Measurements from ENCODE around the gene XYLT1.

GRCh38 chr16:17483351-17483750 lies 12.6 kb upstream of the XYLT1 start:
- TF ChIP-seq EZH2phosphoT487 (IDR thresholded peaks at IDR 0.05; ENCODE audit: low read depth), result no peak
- no peak for TF ChIP-seq CTCF (IDR thresholded peaks at IDR 0.05; ENCODE audit: low read depth, low read length)

All from OCI-LY3 (cell line).